Measurements from ENCODE around the gene KCNQ5. TPM values are rescaled to one million over a fixed set of nuclear protein-coding genes. Genes with fewer than 3 reads are reported as not detected.

Gene KCNQ5
- total RNA-seq, 1 experiment from 2014 or later = 17.8 TPM

DNA sequence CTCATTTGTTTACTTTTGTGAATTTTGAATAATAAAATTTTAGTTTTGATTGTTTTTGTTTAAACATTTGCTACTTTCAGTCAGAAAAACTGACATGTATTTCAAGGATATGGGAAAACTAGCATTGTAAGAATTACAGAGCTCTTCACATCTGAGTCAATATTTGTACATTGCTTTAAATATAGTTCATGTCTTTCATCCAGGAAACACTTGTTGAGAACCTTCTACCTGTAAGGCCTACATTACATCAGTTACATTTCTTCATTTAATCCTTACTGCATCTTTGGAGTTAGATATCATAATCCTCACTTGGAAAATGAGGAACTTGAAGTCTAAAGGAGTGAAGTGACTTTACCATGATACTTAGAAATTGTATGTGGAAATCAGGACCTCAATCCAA, 242.9 kb downstream of the KCNQ5 start:
- DNase-seq (ENCODE audit: low spot score) = no peak
- H3K4me3 ChIP-seq (ENCODE audit: low read depth, low read length, poor library complexity, severe bottlenecking) = no peak overlapping the region
- ChIA-PET CTCF (no interaction called here), POLR2A (ENCODE audit: low non-redundant PET) (no interaction called here)
- H3K36me3 ChIP-seq (ENCODE audit: insufficient read depth, low read length, poor library complexity, severe bottlenecking) = no peaks in the 10 kb centered on the region
- no peaks in the 10 kb centered on the region for H3K9me3 ChIP-seq (ENCODE audit: low read depth, low read length, poor library complexity, severe bottlenecking)
- no peak overlapping the region for H3K27ac ChIP-seq (ENCODE audit: low read depth, low read length, poor library complexity, severe bottlenecking)
- TF ChIP-seq, protein P1, sequence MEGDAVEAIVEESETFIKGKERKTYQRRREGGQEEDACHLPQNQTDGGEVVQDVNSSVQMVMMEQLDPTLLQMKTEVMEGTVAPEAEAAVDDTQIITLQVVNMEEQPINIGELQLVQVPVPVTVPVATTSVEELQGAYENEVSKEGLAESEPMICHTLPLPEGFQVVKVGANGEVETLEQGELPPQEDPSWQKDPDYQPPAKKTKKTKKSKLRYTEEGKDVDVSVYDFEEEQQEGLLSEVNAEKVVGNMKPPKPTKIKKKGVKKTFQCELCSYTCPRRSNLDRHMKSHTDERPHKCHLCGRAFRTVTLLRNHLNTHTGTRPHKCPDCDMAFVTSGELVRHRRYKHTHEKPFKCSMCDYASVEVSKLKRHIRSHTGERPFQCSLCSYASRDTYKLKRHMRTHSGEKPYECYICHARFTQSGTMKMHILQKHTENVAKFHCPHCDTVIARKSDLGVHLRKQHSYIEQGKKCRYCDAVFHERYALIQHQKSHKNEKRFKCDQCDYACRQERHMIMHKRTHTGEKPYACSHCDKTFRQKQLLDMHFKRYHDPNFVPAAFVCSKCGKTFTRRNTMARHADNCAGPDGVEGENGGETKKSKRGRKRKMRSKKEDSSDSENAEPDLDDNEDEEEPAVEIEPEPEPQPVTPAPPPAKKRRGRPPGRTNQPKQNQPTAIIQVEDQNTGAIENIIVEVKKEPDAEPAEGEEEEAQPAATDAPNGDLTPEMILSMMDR (conservative IDR thresholded peaks at IDR 0.05; ENCODE audit: low read depth, low read length) = no peak
- no peak for TF ChIP-seq EZH2 (IDR thresholded peaks at IDR 0.05; ENCODE audit: borderline replicate concordance, low read depth, low read length, poor library complexity, severe bottlenecking)
- no peaks in the 10 kb centered on the region for H3K27me3 ChIP-seq (replicated peaks; ENCODE audit: insufficient read depth, low read depth, low read length, poor library complexity)
- no TSS peak for BruUV-seq (replicated peaks)
- intact Hi-C loops (cut with micrococcal nuclease; ENCODE audit: unreplicated experiment) = loop anchor here (10.0 kb wide), 1 partner anchor 240 kb away; the partner anchor contains the start of gene KCNQ5
- H3K4me1 ChIP-seq (ENCODE audit: insufficient read depth, low read length, poor library complexity, severe bottlenecking) = peaks cover 51% of the 10 kb centered on the region

DNA sequence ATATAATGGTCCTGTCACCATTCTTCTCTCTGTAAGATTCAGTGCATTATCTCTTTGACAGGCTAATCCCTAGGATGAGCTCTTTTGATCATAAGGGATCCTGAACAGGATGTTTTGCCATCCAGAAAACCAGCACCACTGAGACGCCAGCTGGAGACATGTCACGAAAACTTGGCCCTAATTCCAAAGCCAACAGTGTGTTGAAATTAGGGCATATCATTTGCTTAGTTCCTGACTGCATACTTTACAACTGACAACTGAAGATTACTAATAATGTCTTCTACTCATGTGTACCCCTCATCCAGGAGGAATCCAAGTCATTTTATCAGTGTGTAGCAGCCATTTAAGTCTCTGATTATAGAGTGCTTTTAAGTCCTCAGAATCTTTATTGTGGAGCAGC, 243.6 kb downstream of the KCNQ5 start:
- TF ChIP-seq, protein P1 (conservative IDR thresholded peaks at IDR 0.05; ENCODE audit: low read depth, low read length) = no peak
- TF ChIP-seq EZH2 (IDR thresholded peaks at IDR 0.05; ENCODE audit: borderline replicate concordance, low read depth, low read length, poor library complexity, severe bottlenecking) = no peak
- CTCF ChIA-PET = no interaction called here
- peaks cover 48% of the 10 kb centered on the region for H3K4me1 ChIP-seq (ENCODE audit: insufficient read depth, low read length, poor library complexity, severe bottlenecking)
- POLR2A ChIA-PET (ENCODE audit: low non-redundant PET) = no interaction called here
- no peaks in the 10 kb centered on the region for H3K9me3 ChIP-seq (ENCODE audit: low read depth, low read length, poor library complexity, severe bottlenecking)
- peak; percentile 71 for DNase-seq (ENCODE audit: low spot score)
- no peak overlapping the region for H3K27ac ChIP-seq (ENCODE audit: low read depth, low read length, poor library complexity, severe bottlenecking)
- BruUV-seq (replicated peaks) = no TSS peak
- H3K27me3 ChIP-seq (replicated peaks; ENCODE audit: insufficient read depth, low read depth, low read length, poor library complexity) = no peaks in the 10 kb centered on the region
- intact Hi-C loops (cut with micrococcal nuclease; ENCODE audit: unreplicated experiment) = loop anchor here (10.0 kb wide), 1 partner anchor 241 kb away; the partner anchor contains the start of gene KCNQ5
- H3K4me3 ChIP-seq (ENCODE audit: low read depth, low read length, poor library complexity, severe bottlenecking) = no peak overlapping the region
- no peaks in the 10 kb centered on the region for H3K36me3 ChIP-seq (ENCODE audit: insufficient read depth, low read length, poor library complexity, severe bottlenecking)

DNA sequence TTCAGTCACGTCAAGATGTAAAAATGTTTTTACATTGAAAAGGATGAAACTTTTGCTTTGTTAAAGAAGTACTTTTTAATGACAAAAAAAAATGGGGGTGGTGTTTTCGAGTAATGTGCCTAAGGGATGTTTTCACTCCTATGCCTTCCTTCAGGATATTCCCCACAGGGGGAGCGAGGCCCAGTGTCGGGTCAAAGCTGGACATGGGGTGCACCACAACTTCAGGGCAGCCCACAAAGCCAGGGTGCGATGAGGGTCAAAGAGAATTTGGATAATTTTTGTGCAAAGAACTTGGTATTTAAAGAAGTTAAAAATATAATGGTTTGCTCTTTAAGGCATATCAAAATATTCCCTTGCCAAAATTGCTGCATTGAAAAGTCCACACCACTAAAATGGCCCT, 247.8 kb downstream of the KCNQ5 start:
- H3K27ac ChIP-seq (ENCODE audit: low read depth, low read length, poor library complexity, severe bottlenecking) = no peak overlapping the region
- no peak overlapping the region for H3K4me3 ChIP-seq (ENCODE audit: low read depth, low read length, poor library complexity, severe bottlenecking)
- H3K9me3 ChIP-seq (ENCODE audit: low read depth, low read length, poor library complexity, severe bottlenecking) = no peaks in the 10 kb centered on the region
- no peak for TF ChIP-seq EZH2 (IDR thresholded peaks at IDR 0.05; ENCODE audit: borderline replicate concordance, low read depth, low read length, poor library complexity, severe bottlenecking)
- TF ChIP-seq, protein P1 (conservative IDR thresholded peaks at IDR 0.05; ENCODE audit: low read depth, low read length) = no peak
- H3K4me1 ChIP-seq (ENCODE audit: insufficient read depth, low read length, poor library complexity, severe bottlenecking) = peaks cover 34% of the 10 kb centered on the region
- no peaks in the 10 kb centered on the region for H3K27me3 ChIP-seq (replicated peaks; ENCODE audit: insufficient read depth, low read depth, low read length, poor library complexity)
- intact Hi-C loops (cut with micrococcal nuclease; ENCODE audit: unreplicated experiment) = loop anchor here (10.0 kb wide), 1 partner anchor 245 kb away; the partner anchor contains the start of gene KCNQ5
- CTCF ChIA-PET = no interaction called here
- no peak for DNase-seq (ENCODE audit: low spot score)
- BruUV-seq (replicated peaks) = no TSS peak
- no peaks in the 10 kb centered on the region for H3K36me3 ChIP-seq (ENCODE audit: insufficient read depth, low read length, poor library complexity, severe bottlenecking)
- POLR2A ChIA-PET (ENCODE audit: low non-redundant PET) = no interaction called here
